ENCODE results near the gene GPRC5C.

The GPRC5C gene

DNA sequence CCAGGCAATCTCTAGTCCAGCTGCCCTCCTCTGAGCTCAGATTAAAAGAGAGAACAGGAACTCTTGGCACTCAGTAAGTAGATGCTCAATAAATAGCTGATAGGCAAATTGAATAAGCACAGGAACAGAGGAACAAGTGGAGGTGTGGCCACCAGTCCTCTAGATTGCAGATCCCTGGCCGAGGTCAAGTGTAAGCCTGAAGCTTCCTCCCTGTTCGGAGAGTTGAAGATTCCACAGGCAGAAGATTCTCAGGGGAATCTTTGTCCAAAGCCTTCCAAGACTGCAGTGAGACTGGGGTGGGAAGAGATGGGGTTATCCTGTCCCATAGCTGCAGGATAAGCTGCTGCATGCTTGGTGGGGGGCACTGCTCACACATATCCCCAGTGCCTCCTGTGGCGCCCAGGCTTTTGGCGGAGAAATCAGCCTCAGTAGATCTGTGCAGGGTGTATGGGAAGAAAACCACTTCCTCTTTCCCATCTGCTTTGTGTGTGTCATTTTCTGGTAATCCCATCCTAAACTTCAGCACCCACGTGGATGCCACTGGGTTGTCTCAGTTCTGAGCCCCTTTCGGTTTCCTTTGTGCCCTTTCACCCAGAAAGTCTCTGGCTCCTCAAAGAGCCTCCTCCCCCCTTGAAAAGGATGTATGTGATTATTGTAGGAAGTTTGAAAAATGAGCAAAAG lies 46.7 kb downstream of the GPRC5C start:
- intact Hi-C loops (cut with DNase I; ENCODE audit: low total_unique reads): no loop called here
- Histone ChIP-seq H3K4me3 (no peak overlapping the region), H3K36me3 (no peaks in the 10 kb centered on the region), H3K9me3 (peaks cover 0 to 11% (median 7%) of the 10 kb centered on the region in 3 donors), H3K4me1 (no peaks in the 10 kb centered on the region), H3K27ac (no peak overlapping the region), H3K27me3 (peaks cover 0 to 45% of the 10 kb centered on the region in 2 donors)
- TF ChIP-seq, protein P1, sequence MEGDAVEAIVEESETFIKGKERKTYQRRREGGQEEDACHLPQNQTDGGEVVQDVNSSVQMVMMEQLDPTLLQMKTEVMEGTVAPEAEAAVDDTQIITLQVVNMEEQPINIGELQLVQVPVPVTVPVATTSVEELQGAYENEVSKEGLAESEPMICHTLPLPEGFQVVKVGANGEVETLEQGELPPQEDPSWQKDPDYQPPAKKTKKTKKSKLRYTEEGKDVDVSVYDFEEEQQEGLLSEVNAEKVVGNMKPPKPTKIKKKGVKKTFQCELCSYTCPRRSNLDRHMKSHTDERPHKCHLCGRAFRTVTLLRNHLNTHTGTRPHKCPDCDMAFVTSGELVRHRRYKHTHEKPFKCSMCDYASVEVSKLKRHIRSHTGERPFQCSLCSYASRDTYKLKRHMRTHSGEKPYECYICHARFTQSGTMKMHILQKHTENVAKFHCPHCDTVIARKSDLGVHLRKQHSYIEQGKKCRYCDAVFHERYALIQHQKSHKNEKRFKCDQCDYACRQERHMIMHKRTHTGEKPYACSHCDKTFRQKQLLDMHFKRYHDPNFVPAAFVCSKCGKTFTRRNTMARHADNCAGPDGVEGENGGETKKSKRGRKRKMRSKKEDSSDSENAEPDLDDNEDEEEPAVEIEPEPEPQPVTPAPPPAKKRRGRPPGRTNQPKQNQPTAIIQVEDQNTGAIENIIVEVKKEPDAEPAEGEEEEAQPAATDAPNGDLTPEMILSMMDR (IDR thresholded peaks at IDR 0.05): no peak
- DNase-seq: no peak

DNA sequence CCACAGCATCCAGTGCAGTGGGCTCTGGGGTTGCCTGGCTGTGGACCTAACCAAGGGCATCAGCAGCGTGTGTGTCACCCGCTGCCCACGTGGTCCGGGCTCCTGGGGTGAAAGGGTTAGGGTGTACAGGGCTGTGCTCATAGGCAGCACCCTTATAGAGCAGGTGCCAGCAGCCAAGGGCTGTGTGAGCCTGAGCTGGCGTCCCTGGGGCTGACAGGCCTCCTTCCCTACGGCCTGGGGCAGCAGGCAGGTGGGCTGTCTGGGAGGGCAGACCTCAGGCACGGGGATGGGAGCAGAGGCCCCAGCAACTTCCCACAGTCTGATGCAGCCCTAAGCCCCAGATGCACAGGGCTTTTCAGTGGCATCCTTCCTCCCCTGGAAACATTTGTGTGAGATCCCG lies 48.4 kb downstream of the GPRC5C start:
- Histone ChIP-seq H3K4me3 (no peak overlapping the region), H3K36me3 (no peaks in the 10 kb centered on the region), H3K27ac (no peak overlapping the region), H3K27me3 (peaks cover 0 to 52% of the 10 kb centered on the region in 2 donors), H3K4me1 (no peaks in the 10 kb centered on the region), H3K9me3 (peaks cover 0 to 11% (median 7%) of the 10 kb centered on the region in 3 donors)
- TF ChIP-seq, protein P1 (IDR thresholded peaks at IDR 0.05): no peak
- no peak for DNase-seq
- intact Hi-C loops (cut with DNase I; ENCODE audit: low total_unique reads): no loop called here

DNA sequence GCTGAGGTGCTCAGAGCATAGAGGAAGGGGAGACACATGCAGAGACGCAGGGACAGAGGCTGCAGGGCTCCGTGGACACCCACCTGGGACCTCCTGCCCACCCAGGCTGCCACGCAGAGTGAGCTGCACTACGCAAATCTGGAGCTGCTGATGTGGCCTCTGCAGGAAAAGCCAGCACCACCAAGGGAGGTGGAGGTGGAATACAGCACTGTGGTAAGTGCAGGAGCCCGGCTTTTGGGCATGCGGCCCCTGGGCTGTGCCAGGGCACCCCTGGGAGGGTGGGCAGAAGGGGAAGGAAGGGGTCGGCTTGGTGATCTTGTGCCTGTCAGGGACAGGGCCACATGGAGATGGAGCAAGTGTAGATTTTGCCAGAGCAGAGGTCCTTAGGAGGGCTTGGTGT lies 49.7 kb downstream of the GPRC5C start:
- intact Hi-C loops (cut with DNase I; ENCODE audit: low total_unique reads): no loop called here
- no peak overlapping the region for H3K27ac ChIP-seq
- no peak for DNase-seq
- H3K4me1 ChIP-seq: no peaks in the 10 kb centered on the region
- no peak overlapping the region for H3K4me3 ChIP-seq
- H3K27me3 ChIP-seq: peaks cover 0 to 56% of the 10 kb centered on the region in 2 donors
- H3K36me3 ChIP-seq: no peaks in the 10 kb centered on the region
- no peaks in the 10 kb centered on the region for H3K9me3 ChIP-seq
- TF ChIP-seq, protein P1 (IDR thresholded peaks at IDR 0.05): no peak

DNA sequence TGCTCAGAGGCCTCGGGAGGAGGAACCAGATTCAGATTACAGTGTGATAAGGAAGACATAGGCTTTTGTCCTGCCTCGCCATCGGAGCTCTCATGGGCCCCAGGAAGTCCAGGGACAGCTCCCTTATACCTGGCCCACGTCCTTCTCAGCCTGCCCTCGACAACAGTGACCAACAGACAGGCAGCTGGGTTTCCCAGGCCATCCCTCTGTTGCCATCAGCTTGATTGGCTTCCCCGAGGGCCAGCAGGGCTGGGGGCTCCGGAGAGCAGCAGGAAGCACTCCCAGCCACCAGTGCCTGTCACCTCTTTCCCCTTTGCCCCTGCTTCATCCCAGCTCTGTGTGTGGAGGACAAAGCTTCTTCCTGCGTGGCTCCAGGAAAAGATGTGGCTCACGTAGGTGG lies 52.2 kb downstream of the GPRC5C start:
- Histone ChIP-seq H3K27ac (no peak overlapping the region), H3K9me3 (no peaks in the 10 kb centered on the region), H3K4me3 (no peak overlapping the region), H3K4me1 (no peaks in the 10 kb centered on the region), H3K27me3 (peaks cover 0 to 40% of the 10 kb centered on the region in 2 donors), H3K36me3 (no peaks in the 10 kb centered on the region)
- intact Hi-C loops (cut with DNase I; ENCODE audit: low total_unique reads): no loop called here
- peak in 1 of 2 donors; percentile 31 for DNase-seq
- TF ChIP-seq, protein P1 (IDR thresholded peaks at IDR 0.05): no peak

DNA sequence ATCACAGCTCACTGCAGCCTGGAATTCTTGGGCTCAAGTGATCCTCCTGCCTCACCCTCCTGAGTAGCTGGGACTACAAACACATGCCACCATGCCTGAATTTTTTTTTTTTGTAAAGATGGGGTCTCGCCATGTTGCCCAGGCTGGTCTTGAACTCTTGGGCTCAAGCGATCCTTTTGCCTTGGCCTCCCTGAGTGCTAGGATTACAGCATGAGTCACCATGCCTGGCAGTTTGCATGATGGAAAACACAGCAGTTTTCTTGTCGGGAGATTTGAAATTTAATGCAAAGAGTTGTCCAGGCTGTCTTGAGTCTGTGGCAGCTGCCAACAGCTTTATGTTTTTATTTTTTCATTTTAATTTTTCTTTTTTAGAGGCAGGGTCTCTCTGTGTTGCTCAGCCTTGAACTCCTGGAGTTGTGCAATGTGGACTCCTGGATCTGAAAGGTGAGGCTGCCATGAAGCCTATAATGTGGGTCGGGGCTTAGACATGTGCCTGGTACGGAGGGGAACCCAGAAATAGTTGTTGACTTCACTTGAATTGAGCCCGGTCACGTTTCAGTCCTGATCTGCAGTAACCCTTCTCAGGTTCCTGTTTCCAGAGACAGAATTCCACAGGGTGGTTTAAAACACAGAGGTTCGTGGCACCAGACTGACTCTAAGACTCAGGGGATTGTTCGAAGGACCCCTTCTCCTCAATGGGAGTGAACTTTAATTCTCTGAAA lies 53.3 kb downstream of the GPRC5C start:
- no peak overlapping the region for H3K27ac ChIP-seq

More for the DNA sequence above, 53.3 kb downstream of the GPRC5C start:
- H3K9me3 ChIP-seq: no peaks in the 10 kb centered on the region
- no peaks in the 10 kb centered on the region for H3K36me3 ChIP-seq
- H3K27me3 ChIP-seq: peaks cover 0 to 36% of the 10 kb centered on the region in 2 donors
- no peak overlapping the region for H3K4me3 ChIP-seq
- intact Hi-C loops (cut with DNase I; ENCODE audit: low total_unique reads): no loop called here
- DNase-seq: peak in 1 of 2 donors; percentile 12
- TF ChIP-seq, protein P1 (IDR thresholded peaks at IDR 0.05): no peak
- H3K4me1 ChIP-seq: no peaks in the 10 kb centered on the region
